ENCODE results near the gene AMPD3.
A peak's percentile ranks its signal among the peaks of the same experiment; 100 is the strongest.

AMPD3 gene

GRCh38 chr11:10454878-10455631 is at the start of gene AMPD3:
Gene AMPD3 (plus strand): TSS chr11:10455264. CDS start chr11:10461520, 6,256 bp downstream.
- Histone ChIP-seq H3K4me3 (ENCODE audit: low read depth, low read length) (peak within 1 kb of the TSS; percentile 73), H3K36me3 (no peaks in the 10 kb centered on the region; the same call in 1 of the 2 replicates), H3K27ac (peak within 1 kb of the TSS; percentile 92), H3K27me3 (ENCODE audit: insufficient read depth, low read depth, severe bottlenecking) (no peaks in the 10 kb centered on the region), H3K9me3 (ENCODE audit: severe bottlenecking) (no peaks in the 10 kb centered on the region)
- peak; percentile 89 for DNase-seq
- TF ChIP-seq CTCF (IDR thresholded peaks at IDR 0.05; ENCODE audit: low read depth, low read length): no peak

GRCh38 chr11:10405865-10406592 is 49.0 kb upstream of the AMPD3 start:
- TF ChIP-seq CTCF (IDR thresholded peaks at IDR 0.05; ENCODE audit: low read depth, low read length): peak; percentile 55
- no peaks in the 10 kb centered on the region for H3K27me3 ChIP-seq (ENCODE audit: insufficient read depth, low read depth, severe bottlenecking)
- no peak overlapping the region for H3K27ac ChIP-seq
- H3K36me3 ChIP-seq: no peaks in the 10 kb centered on the region
- DNase-seq: peak; percentile 82
- H3K4me3 ChIP-seq (ENCODE audit: low read depth, low read length): no peak overlapping the region
- H3K9me3 ChIP-seq (ENCODE audit: severe bottlenecking): no peaks in the 10 kb centered on the region

- no peak for DNase-seq
- H3K36me3 ChIP-seq: no peaks in the 10 kb centered on the region
- no peaks in the 10 kb centered on the region for H3K27me3 ChIP-seq (ENCODE audit: insufficient read depth, low read depth, severe bottlenecking)
- TF ChIP-seq CTCF (IDR thresholded peaks at IDR 0.05; ENCODE audit: low read depth, low read length): no peak
- H3K4me3 ChIP-seq (ENCODE audit: low read depth, low read length): no peak overlapping the region
- H3K9me3 ChIP-seq (ENCODE audit: severe bottlenecking): no peaks in the 10 kb centered on the region
- H3K27ac ChIP-seq: no peak overlapping the region
Measured at GRCh38 chr11:10407055-10407454, 48.0 kb upstream of the AMPD3 start.

GRCh38 chr11:10407749-10408685 is 47.0 kb upstream of the AMPD3 start:
- Histone ChIP-seq H3K4me3 (ENCODE audit: low read depth, low read length) (no peak overlapping the region), H3K27me3 (ENCODE audit: insufficient read depth, low read depth, severe bottlenecking) (no peaks in the 10 kb centered on the region), H3K9me3 (ENCODE audit: severe bottlenecking) (no peaks in the 10 kb centered on the region), H3K36me3 (no peaks in the 10 kb centered on the region), H3K27ac (no peak overlapping the region)
- DNase-seq: no peak
- no peak for TF ChIP-seq CTCF (IDR thresholded peaks at IDR 0.05; ENCODE audit: low read depth, low read length)

- no peaks in the 10 kb centered on the region for H3K36me3 ChIP-seq
- no peak for TF ChIP-seq CTCF (IDR thresholded peaks at IDR 0.05; ENCODE audit: low read depth, low read length)
- no peak for DNase-seq
- H3K9me3 ChIP-seq (ENCODE audit: severe bottlenecking): no peaks in the 10 kb centered on the region
- H3K27me3 ChIP-seq (ENCODE audit: insufficient read depth, low read depth, severe bottlenecking): no peaks in the 10 kb centered on the region
- H3K27ac ChIP-seq: no peak overlapping the region
- no peak overlapping the region for H3K4me3 ChIP-seq (ENCODE audit: low read depth, low read length)
Measured at GRCh38 chr11:10409207-10409661, 45.8 kb upstream of the AMPD3 start.

Data from WERI-Rb-1 (cell line).